Psoas muscle (tissue), 8 donors: ENCODE results near the gene FYB1. TPM values are rescaled to one million over a fixed set of nuclear protein-coding genes. Genes with fewer than 3 reads are reported as not detected.

Experiments
- ATAC-seq, 4 donors: fragments of 200-7000 bp; cut with Tn5 transposase; one replicate each; pipeline ENCODE4 v1.9.1; 2020; ENCODE audit warnings: moderate library complexity in 3 of 4, mild to moderate bottlenecking in 2 of 4
- DNase-seq, 2 donors: peaks; one replicate each; pipeline ENCODE4 v3.0.0-alpha.2; 2020
- H3K27ac ChIP-seq: fragments of 200-600 bp; one replicate; pipeline ENCODE4 v1.8.0; 2022
- H3K27me3 ChIP-seq, 3 donors: fragments of 200-600 bp in 1 of 3; one replicate each; pipeline versions ENCODE4 v1.6.1 to v1.8.0; 2013 to 2022; ENCODE audit warnings: low read length in 2 of 3, mild to moderate bottlenecking in 2 of 3, moderate library complexity in 1 of 3; ENCODE audit not compliant: insufficient read depth in 3 of 3
- H3K36me3 ChIP-seq, 2 donors: fragments of 200-600 bp in 1 of 2; one replicate each; pipeline versions ENCODE4 v1.6.1 to v1.8.0; 2013 to 2022; ENCODE audit warnings: low read depth in 1 of 2, mild to moderate bottlenecking in 1 of 2, moderate library complexity in 1 of 2; ENCODE audit not compliant: insufficient read depth in 1 of 2
- H3K4me1 ChIP-seq: fragments of 200-600 bp; one replicate; pipeline ENCODE4 v1.8.0; 2022
- H3K4me3 ChIP-seq: fragments of 200-600 bp; one replicate; pipeline ENCODE4 v1.8.0; 2022; ENCODE audit warnings: mild to moderate bottlenecking
- H3K9me3 ChIP-seq: fragments of 200-600 bp; one replicate; pipeline ENCODE4 v1.8.0; 2022
- WGBS, 3 donors: extraction: QIAGEN DNeasy Blood & Tissue Kit; methylation state at CpG; one replicate each; pipeline versions ENCODE4 v1.1.6 to v1.1.7; 2013; 5-methylcytosine and 5-hydroxymethylcytosine counted together
- intact Hi-C, 2 donors: fragments of 100-400 bp; cut with DNase I; formaldehyde crosslinking; loops; one replicate each; pipeline versions ENCODE4 v1.11.0 to v1.14.2; 2022
- polyA plus RNA-seq, 3 donors: library from polyadenylated mRNA; stranded (reverse); fragments of 200-250 nt; gene quantifications; one replicate each; pipeline ENCODE4 v1.2.3, GENCODE V29; 2013
- total RNA-seq, 4 donors: library from RNA; stranded (reverse); fragmentation: NEBNext Ultra II Directional in 2 of 4; extraction: Animal tissue kit (Norgen Biotek cat#: 25700) in 2 of 4; gene quantifications; one replicate each; pipeline versions ENCODE4 v1.2.1 to v1.2.4, GENCODE V29; 2021 to 2023
- TF ChIP-seq, protein P1 (sequence below): fragments of 200-600 bp; IDR thresholded peaks from one replicate; pipeline ENCODE4 v1.8.0; 2022; ENCODE audit warnings: antibody characterized with exemption
- donor health status: healthy with polysubstance abuse.
- donor health status: DM: no; HTN: no; CAD: no; lungs with moderate emphysema.
- donor health status: Bipolar disorder and iron deficiency.
- donor health status: healthy.
- donor health status: DM: yes; HTN: yes; CAD: no.
- donor health status: DM: no; HTN: no; CAD: no.
- donor health status: DM: no; HTN: no; CAD: no.
- donor health status: DM: yes; HTN: yes; CAD: no.

FYB1 gene
- total and polyA plus RNA-seq, 7 donors = 0.22 to 3.2 (median 1.3) TPM

DNA sequence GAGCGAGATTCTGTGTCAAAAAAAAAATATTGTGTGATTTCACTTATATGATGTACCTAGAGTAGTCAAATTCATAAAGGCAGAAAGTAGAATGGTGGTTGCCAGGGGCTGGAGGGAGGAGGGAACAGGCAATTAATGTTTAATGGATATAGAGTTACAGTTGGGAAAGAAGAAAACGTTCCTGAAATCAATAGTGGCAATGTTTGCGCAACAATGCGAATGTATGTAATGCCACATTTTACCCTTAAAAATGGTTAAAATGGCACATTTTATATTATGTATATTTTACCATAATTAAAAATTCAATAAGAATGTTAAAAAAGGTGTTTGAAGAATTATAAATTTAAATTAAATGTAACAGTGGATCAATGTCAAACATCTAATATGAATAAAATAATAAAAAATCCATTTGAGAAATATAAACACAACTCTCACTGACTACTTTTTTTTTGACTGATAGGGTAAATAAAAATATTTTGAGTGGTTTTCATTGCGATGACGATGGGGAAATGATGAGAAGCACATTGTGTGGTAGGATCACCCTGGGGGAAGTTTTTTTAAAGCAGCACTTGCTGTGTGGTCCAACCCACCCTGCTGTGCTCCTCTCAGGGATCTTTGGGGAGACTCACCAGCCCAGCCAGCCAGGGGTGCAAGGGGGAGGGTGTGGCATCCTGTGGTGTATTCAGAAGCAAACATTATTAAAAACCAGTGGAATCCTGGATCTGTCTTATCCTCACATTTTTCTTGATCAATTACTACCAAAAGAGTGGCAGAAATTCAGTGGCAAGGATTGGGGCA, 4.3 kb downstream of the FYB1 start:
- no peak overlapping the region for H3K27ac ChIP-seq
- WGBS, 3 donors = 70 to 77% (median 72%) methylated on average over 6 of the region's 6 CpGs

DNA sequence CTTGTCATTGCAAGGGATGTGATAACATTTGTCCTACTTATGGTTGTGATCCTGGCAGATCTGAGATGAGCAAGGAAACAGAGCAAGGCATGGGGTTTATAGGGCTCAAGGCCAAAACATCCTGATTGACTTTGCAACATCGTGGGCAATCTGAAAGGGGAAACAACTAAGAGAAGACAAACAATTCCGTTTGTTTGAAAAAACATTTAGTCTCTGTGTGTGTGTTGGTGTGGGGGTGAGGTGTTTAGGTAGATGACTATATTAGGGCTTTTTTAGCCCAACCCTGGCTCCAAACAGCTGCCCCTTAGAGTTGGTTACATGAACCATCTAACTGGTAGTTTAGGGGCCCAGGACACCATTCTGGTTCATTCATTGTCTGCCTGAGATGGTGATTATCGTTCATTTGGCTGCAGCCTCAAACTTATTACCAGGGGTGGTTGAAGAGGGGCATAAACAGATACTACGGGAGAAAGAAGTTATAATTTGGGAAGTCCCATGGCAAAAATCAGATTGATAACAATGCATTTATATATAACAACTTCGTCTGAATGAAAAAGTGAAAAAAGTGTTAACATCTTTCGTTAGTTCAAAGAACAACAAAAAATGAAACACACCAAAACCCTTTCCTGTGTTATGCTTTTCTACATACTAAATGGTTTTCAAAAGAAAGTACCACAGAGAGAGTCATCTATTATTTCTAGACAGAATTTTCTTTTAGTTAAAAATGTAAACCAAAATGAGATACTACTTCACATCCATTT, 5.7 kb downstream of the FYB1 start:
- peaks cover 7% of the 10 kb centered on the region for H3K4me1 ChIP-seq
- no peak overlapping the region for H3K4me3 ChIP-seq
- intact Hi-C loops = loop anchor here in 1 of 2 donors (10.0 kb wide), 1 partner anchor 361 kb away; no protein-coding TSS in a partner anchor
- DNase-seq = no peak
- H3K27ac ChIP-seq = no peak overlapping the region
- no peaks in the 10 kb centered on the region for H3K9me3 ChIP-seq
- H3K27me3 ChIP-seq = no peaks in the 10 kb centered on the region
- no peak for ATAC-seq
- no peaks in the 10 kb centered on the region for H3K36me3 ChIP-seq
- TF ChIP-seq, protein P1, sequence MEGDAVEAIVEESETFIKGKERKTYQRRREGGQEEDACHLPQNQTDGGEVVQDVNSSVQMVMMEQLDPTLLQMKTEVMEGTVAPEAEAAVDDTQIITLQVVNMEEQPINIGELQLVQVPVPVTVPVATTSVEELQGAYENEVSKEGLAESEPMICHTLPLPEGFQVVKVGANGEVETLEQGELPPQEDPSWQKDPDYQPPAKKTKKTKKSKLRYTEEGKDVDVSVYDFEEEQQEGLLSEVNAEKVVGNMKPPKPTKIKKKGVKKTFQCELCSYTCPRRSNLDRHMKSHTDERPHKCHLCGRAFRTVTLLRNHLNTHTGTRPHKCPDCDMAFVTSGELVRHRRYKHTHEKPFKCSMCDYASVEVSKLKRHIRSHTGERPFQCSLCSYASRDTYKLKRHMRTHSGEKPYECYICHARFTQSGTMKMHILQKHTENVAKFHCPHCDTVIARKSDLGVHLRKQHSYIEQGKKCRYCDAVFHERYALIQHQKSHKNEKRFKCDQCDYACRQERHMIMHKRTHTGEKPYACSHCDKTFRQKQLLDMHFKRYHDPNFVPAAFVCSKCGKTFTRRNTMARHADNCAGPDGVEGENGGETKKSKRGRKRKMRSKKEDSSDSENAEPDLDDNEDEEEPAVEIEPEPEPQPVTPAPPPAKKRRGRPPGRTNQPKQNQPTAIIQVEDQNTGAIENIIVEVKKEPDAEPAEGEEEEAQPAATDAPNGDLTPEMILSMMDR = no peak
- 82% methylated on average over 6 of the region's 6 CpGs for WGBS, 3 donors

More for the DNA sequence above, 4.3 kb downstream of the FYB1 start:
- ATAC-seq (no peak), DNase-seq (no peak)
- Histone ChIP-seq H3K27me3 (no peaks in the 10 kb centered on the region), H3K36me3 (no peaks in the 10 kb centered on the region), H3K4me1 (peaks cover 22% of the 10 kb centered on the region), H3K4me3 (no peak overlapping the region), H3K9me3 (no peaks in the 10 kb centered on the region)
- TF ChIP-seq, protein P1 = no peak
- intact Hi-C loops = loop anchor here (5.0 to 10.0 kb wide), 2 partner anchors 332 to 360 kb away; no protein-coding TSS in a partner anchor

DNA sequence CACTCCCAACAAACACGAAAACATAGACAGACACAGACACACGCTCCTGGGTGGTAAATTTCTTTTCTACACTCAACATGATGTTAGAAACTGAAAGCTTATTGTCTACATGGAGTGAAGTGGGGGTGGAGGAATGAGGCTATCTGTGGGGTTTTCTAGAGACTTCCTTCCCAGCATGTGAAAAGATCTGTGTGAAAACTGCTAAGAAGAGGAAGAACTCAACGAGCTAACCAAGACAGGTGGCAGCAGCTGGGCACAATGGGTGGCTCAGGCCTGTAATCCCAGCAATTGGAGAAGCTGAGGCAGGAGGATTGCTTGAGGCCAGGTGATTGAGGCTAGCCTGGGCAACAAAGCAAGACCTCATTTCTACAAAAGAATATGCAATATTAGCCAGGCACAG, 7.6 kb downstream of the FYB1 start:
- WGBS, 3 donors = 58 to 60% (median 60%) methylated on average over 3 of the region's 3 CpGs
- ATAC-seq = no peak
- TF ChIP-seq, protein P1 = no peak
- Histone ChIP-seq H3K4me1 (no peaks in the 10 kb centered on the region), H3K27ac (no peak overlapping the region), H3K9me3 (no peaks in the 10 kb centered on the region), H3K27me3 (no peaks in the 10 kb centered on the region), H3K36me3 (no peaks in the 10 kb centered on the region), H3K4me3 (no peak overlapping the region)
- intact Hi-C loops = loop anchor here in 1 of 2 donors (10.0 kb wide), 1 partner anchor 363 kb away; no protein-coding TSS in a partner anchor
- DNase-seq = no peak

DNA sequence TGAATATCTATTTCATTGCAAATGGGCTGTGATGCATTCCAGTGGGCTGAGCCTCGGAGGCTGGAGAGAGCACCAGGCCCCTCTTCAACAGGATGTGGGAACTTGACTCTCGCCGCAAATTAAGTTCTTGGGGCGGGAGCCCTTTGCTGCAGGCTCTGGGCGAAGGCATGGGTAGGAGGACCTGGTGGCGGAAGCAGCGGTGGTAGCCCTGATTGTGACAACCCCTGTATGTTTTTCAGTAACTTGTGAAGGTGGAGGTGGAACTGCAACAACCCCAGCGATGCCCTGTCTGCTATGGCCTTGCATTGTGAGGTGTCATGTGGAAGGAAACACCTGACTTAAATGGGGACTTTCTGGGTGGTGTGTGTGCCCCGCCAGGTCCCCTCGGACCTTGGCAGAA, 9.4 kb downstream of the FYB1 start:
- Histone ChIP-seq H3K9me3 (no peaks in the 10 kb centered on the region), H3K4me1 (no peaks in the 10 kb centered on the region), H3K36me3 (no peaks in the 10 kb centered on the region), H3K27ac (no peak overlapping the region), H3K4me3 (no peak overlapping the region), H3K27me3 (no peaks in the 10 kb centered on the region)
- ATAC-seq = no peak
- DNase-seq = peak in 1 of 2 donors; percentile 56
- WGBS, 3 donors = 83 to 89% (median 84%) methylated on average over 10 of the region's 10 CpGs
- intact Hi-C loops = loop anchor here in 1 of 2 donors (10.0 kb wide), 1 partner anchor 365 kb away; no protein-coding TSS in a partner anchor
- TF ChIP-seq, protein P1 = no peak
